K562 (cell line): Measurements from ENCODE around the gene PREB. TPM values are rescaled to one million over a fixed set of nuclear protein-coding genes. Genes with fewer than 3 reads are reported as not detected.

Experiments
- ATAC-seq: fragments of 200-7000 bp; cut with Tn5 transposase; 3 replicates; pipeline ENCODE4 v1.9.1; 2020; ENCODE audit warnings: moderate library complexity
- BruUV-seq: library from RNA; stranded (reverse); fragments of 400-500 nt; replicated peaks from 2 replicates; lab custom pipeline; 2021; lab: Mats Ljungman, UMichigan
- CTCF ChIA-PET: fragments of 300-600 bp; formaldehyde crosslinking; extraction: SDS; loops from one replicate; lab custom pipeline; 2021; ENCODE audit warnings: low intra/inter-chr PET ratio; lab: Yijun Ruan, JAX
- POLR2A ChIA-PET: fragments of 300-600, 350-650 bp; sonication (Branson Sonifier 250); formaldehyde crosslinking; extraction: SDS; loops from one replicate; lab custom pipeline; 2021; ENCODE audit warnings: antibody characterized with exemption, inconsistent platforms; lab: Yijun Ruan, JAX
- DNase-seq, 4 experiments: peaks; one replicate each; pipeline versions ENCODE4 v3.0.0 to v3.0.0-alpha.2; 2011 to 2018; ENCODE audit warnings: low spot score in 3 of 4, mixed read lengths in 3 of 4; ENCODE audit errors: extremely low read depth in 1 of 4
- FAIRE-seq: peaks from 2 replicates; lab custom pipeline; 2011; peaks lifted over from hg19 to GRCh38; lab: Jason Lieb, UNC
- H2AFZ ChIP-seq: 2 replicates; pipeline ENCODE4 v1.6.0; 2011; ENCODE audit warnings: low read depth, low read length, control low read depth, inconsistent platforms
- H3K27ac ChIP-seq: fragments of 200-600 bp; 3 replicates; pipeline ENCODE4 v1.8.0; 2011; ENCODE audit warnings: low read depth, mild to moderate bottlenecking, control low read depth, inconsistent platforms, low read length, moderate library complexity, mixed read lengths; ENCODE audit errors: extremely low read depth
- H3K27me3 ChIP-seq, 2 experiments: fragments of 300-600 bp in 1 of 2; 2 replicates in 1 of 2; 3 replicates in 1 of 2; pipeline versions ENCODE4 v1.6.0 to v1.8.0; 2011; ENCODE audit warnings: inconsistent platforms in 2 of 2, low read length in 2 of 2, mild to moderate bottlenecking in 1 of 2, mixed read lengths in 1 of 2, moderate library complexity in 1 of 2; ENCODE audit not compliant: control insufficient read depth in 2 of 2, insufficient read depth in 2 of 2
- H3K36me3 ChIP-seq: fragments of 300-600 bp; 3 replicates; pipeline ENCODE4 v1.8.0; 2011; ENCODE audit warnings: mild to moderate bottlenecking, low read length, inconsistent platforms; ENCODE audit not compliant: control insufficient read depth, insufficient read depth
- H3K4me1 ChIP-seq, 2 experiments: fragments of 200-600 bp in 1 of 2; replicated peaks in 1 of 2; 2 replicates in 1 of 2; 3 replicates in 1 of 2; pipeline versions ENCODE4 v1.5.1 to v1.8.0; 2011; ENCODE audit warnings: inconsistent platforms in 2 of 2, low read length in 2 of 2, mild to moderate bottlenecking in 1 of 2, mixed read lengths in 1 of 2, moderate library complexity in 1 of 2; ENCODE audit not compliant: control insufficient read depth in 2 of 2, insufficient read depth in 2 of 2
- H3K4me2 ChIP-seq: 2 replicates; pipeline ENCODE4 v1.6.1; 2011; ENCODE audit warnings: low read length, control low read depth, inconsistent platforms, mixed read lengths; ENCODE audit not compliant: insufficient read depth
- H3K4me3 ChIP-seq: fragments of 200-600 bp; sonication (generic), shearing (Covaris generic); 2 replicates; pipeline ENCODE4 v1.5.1; 2016; ENCODE audit warnings: control low read depth, inconsistent platforms
- H3K79me2 ChIP-seq: fragments of 200-600 bp; 3 replicates; pipeline ENCODE4 v1.8.0; 2011; ENCODE audit warnings: low read length, inconsistent platforms; ENCODE audit not compliant: control insufficient read depth, insufficient read depth
- H3K9ac ChIP-seq, 2 experiments: 2 replicates each; pipeline versions ENCODE4 v1.6.0 to v1.6.1; 2011; ENCODE audit warnings: low read depth in 2 of 2, low read length in 2 of 2, control low read depth in 1 of 2, inconsistent platforms in 1 of 2, mild to moderate bottlenecking in 1 of 2, mixed read lengths in 1 of 2; ENCODE audit not compliant: insufficient read depth in 1 of 2
- H3K9me1 ChIP-seq: one replicate; pipeline ENCODE4 v1.6.0; 2011; ENCODE audit warnings: inconsistent platforms, mild to moderate bottlenecking, low read length, moderate library complexity; ENCODE audit not compliant: control insufficient read depth, insufficient read depth
- H3K9me3 ChIP-seq: replicated peaks from 2 replicates; pipeline ENCODE4 v1.5.1; 2011; ENCODE audit warnings: low read depth, low read length, inconsistent platforms; ENCODE audit not compliant: control insufficient read depth, insufficient read depth
- H4K20me1 ChIP-seq: replicated peaks from 2 replicates; pipeline ENCODE4 v1.6.1; 2011; ENCODE audit warnings: low read length, inconsistent platforms, mixed read lengths; ENCODE audit not compliant: control insufficient read depth, insufficient read depth
- BCL6 ChIP-seq: fragments of 250-450 bp; sonication (Bioruptor Pico); IDR thresholded peaks from 2 replicates; pipeline ENCODE4 v1.4.0; 2020
- ERF ChIP-seq: fragments of 450-650 bp; formaldehyde crosslinking; IDR thresholded peaks from 2 replicates; pipeline ENCODE4 v1.4.0; 2020; ENCODE audit warnings: mild to moderate bottlenecking, mixed read lengths
- HSF4 ChIP-seq: fragments of 250-450 bp; sonication (Bioruptor Pico); IDR thresholded peaks from 2 replicates; pipeline ENCODE4 v2.1.2; 2022; ENCODE audit warnings: mild to moderate bottlenecking, moderate library complexity, borderline replicate concordance
- MECOM ChIP-seq: fragments of 250-450 bp; sonication (Bioruptor Pico); IDR thresholded peaks from 2 replicates; pipeline ENCODE4 v1.8.0; 2022; ENCODE audit warnings: inconsistent platforms
- MTF1 ChIP-seq: fragments of 250-450 bp; sonication (Bioruptor Pico); IDR thresholded peaks from 2 replicates; pipeline ENCODE4 v1.9.0; 2021; ENCODE audit warnings: moderate library complexity, mild to moderate bottlenecking, inconsistent platforms, borderline replicate concordance
- NR0B1 ChIP-seq: fragments of 450-650 bp; IDR thresholded peaks from one replicate; pipeline ENCODE4 v1.6.1; 2018; ENCODE audit warnings: mild to moderate bottlenecking, moderate library complexity; ENCODE audit not compliant: partially characterized antibody
- SMAD2 ChIP-seq: fragments of 150-350 bp; IDR thresholded peaks from 2 replicates; pipeline ENCODE4 v1.6.1; 2014; ENCODE audit warnings: low read depth, mild to moderate bottlenecking, low read length
- SMAD4 ChIP-seq: fragments of 250-450 bp; sonication (Bioruptor Pico); conservative IDR thresholded peaks from 2 replicates; pipeline ENCODE4 v1.8.0; 2021; ENCODE audit warnings: inconsistent platforms, mild to moderate bottlenecking, moderate library complexity
- STAG1 ChIP-seq: sonication (generic); formaldehyde crosslinking; IDR thresholded peaks from 2 replicates; pipeline ENCODE4 v1.5.0; 2020; ENCODE audit warnings: missing genetic modification reagents, borderline replicate concordance
- TAL1 ChIP-seq: fragments of 450-650 bp; IDR thresholded peaks from 2 replicates; pipeline ENCODE4 v1.6.1; 2016; ENCODE audit warnings: mild to moderate bottlenecking
- TEAD4 ChIP-seq, 2 experiments: sonication (generic) in 1 of 2; formaldehyde crosslinking in 1 of 2; IDR thresholded peaks; 2 replicates each; pipeline versions ENCODE4 v1.6.1 to v1.8.0; 2012 to 2022; ENCODE audit warnings: borderline replicate concordance in 1 of 2, inconsistent platforms in 1 of 2, low read length in 1 of 2, mild to moderate bottlenecking in 1 of 2, missing genetic modification reagents in 1 of 2
- ZBTB17 ChIP-seq: fragments of 450-650 bp; formaldehyde crosslinking; IDR thresholded peaks from 2 replicates; pipeline ENCODE4 v1.4.0; 2020; ENCODE audit warnings: mild to moderate bottlenecking
- ZNF263 ChIP-seq: sonication (generic); formaldehyde crosslinking; IDR thresholded peaks from 2 replicates; pipeline ENCODE4 v1.8.0; 2022; ENCODE audit warnings: mild to moderate bottlenecking, missing genetic modification reagents, borderline replicate concordance
- ZNF668 ChIP-seq: fragments of 250-450 bp; sonication (Bioruptor Pico); IDR thresholded peaks from 2 replicates; pipeline ENCODE4 v1.8.0; 2022; ENCODE audit warnings: mild to moderate bottlenecking, inconsistent platforms
- ZNF79 ChIP-seq: fragments of 250-450 bp; sonication (Bioruptor Pico); IDR thresholded peaks from 2 replicates; pipeline ENCODE4 v1.4.0; 2020; ENCODE audit warnings: low read depth, mild to moderate bottlenecking, moderate library complexity
- WGBS: fragments of 100-300 bp; shearing (Covaris generic); methylation state at CpG from one replicate; pipeline ENCODE4 v1.1.6; 2016; ENCODE audit warnings: low coverage, mixed read lengths; ENCODE audit not compliant: insufficient coverage; ENCODE audit errors: missing lambda C conversion rate; 5-methylcytosine and 5-hydroxymethylcytosine counted together
- in situ Hi-C: fragments of 300-500 bp; cut with MboI; formaldehyde crosslinking; loops from 4 replicates; pipeline ENCODE4 v1.15.0; 2018; ENCODE audit warnings: inconsistent platforms, mixed read lengths
- intact Hi-C: fragments of 100-400 bp; cut with micrococcal nuclease; formaldehyde crosslinking; loops from 2 replicates; pipeline ENCODE4 v1.14.2; 2022
- polyA plus RNA-seq, 8 experiments: library from polyadenylated mRNA; depleted of rRNA in 4 of 8; stranded (reverse) in 5 of 8; unstranded in 3 of 8; fragments of >200 nt; fragmentation: Nextera tagmentation in 2 of 8; fragmentation: Illumina TruSeq in 1 of 8; extraction: Ambion mirVana in 2 of 8; extraction: Trizol in 1 of 8; gene quantifications; 2 replicates each; pipeline versions ENCODE4 v1.2.1 to v1.2.3, GENCODE V29; 2011 to 2014; ENCODE audit warnings: inconsistent platforms in 1 of 8, missing spikeins in 1 of 8
- total RNA-seq, 7 experiments: library from RNA; depleted of rRNA in 6 of 7; stranded (reverse); fragments of >200 nt in 6 of 7; fragmentation: Illumina TruSeq in 2 of 7; extraction: Trizol in 2 of 7; gene quantifications; 2 replicates each; pipeline versions ENCODE4 v1.2.1 to v1.2.3, GENCODE V29; 2011 to 2021; ENCODE audit warnings: low replicate concordance in 1 of 7
- TF ChIP-seq, protein P1 (sequence below): fragments of 450-650 bp; formaldehyde crosslinking; IDR thresholded peaks from 2 replicates; pipeline ENCODE4 v1.4.0; 2020; ENCODE audit warnings: mild to moderate bottlenecking, moderate library complexity

PREB gene
- total and polyA plus RNA-seq, 9 of the 15 experiments (the other 6 are each of a cell fraction or from before 2014, with no cell fraction given) = 35.1 to 84.2 (median 67.2) TPM

DNA sequence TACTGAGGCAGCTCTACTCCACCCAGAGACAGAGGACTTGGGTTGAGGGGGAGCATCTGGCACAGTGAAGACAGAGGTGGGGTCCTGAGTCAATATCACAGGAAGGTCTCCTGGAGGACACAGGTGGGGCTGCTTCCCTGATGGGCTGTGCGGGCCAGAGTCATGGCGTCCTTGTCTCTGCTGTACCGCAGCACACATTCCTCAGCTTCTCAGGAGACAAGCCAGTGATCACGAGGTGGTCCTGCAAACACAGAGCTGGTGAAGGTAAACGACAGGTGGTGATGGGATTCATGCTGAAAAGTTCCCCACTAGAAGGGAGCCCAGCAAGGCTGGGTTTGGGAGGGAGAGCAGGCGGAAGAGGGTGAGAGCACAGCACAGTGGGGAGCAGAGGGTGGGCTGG is 24.0 kb upstream of the PREB start:
- H3K27ac ChIP-seq = no peak overlapping the region
- H3K4me2 ChIP-seq = no peak overlapping the region
- BruUV-seq = no TSS peak
- H3K4me1 ChIP-seq = peaks cover 0 to 13% of the 10 kb centered on the region in 2 experiments; a peak in 3 of 5 replicates
- no peaks in the 10 kb centered on the region for H3K36me3 ChIP-seq
- no peaks in the 10 kb centered on the region for H4K20me1 ChIP-seq
- CTCF ChIA-PET = no interaction called here
- H3K79me2 ChIP-seq = no peaks in the 10 kb centered on the region
- in situ Hi-C loops = no loop called here
- H3K9ac ChIP-seq = peak overlapping the region in 1 of 2 experiments; percentile 57; a peak in 2 of 4 replicates
- ATAC-seq = 0 out of 3 replicates have a peak, but pooled peaks have one; percentile 12
- no peaks in the 10 kb centered on the region for H3K9me1 ChIP-seq
- H3K9me3 ChIP-seq = no peaks in the 10 kb centered on the region
- TF ChIP-seq STAG1 (CRISPR knock-in tag) (no peak), ZNF668 (CRISPR knock-in tag) (no peak), SMAD4 (CRISPR knock-in tag) (no peak), BCL6 (CRISPR knock-in tag) (no peak), ZNF79 (CRISPR knock-in tag) (no peak), TAL1 (no peak), ZBTB17 (CRISPR knock-in tag) (no peak), ERF (CRISPR knock-in tag) (no peak), MECOM (CRISPR knock-in tag) (no peak), HSF4 (CRISPR knock-in tag) (no peak), ZNF263 (no peak), NR0B1 (no peak), SMAD2 (no peak), TEAD4 (IDR thresholded peaks at IDR 0.05; ENCODE audit: low read length) (no peak), TEAD4 (CRISPR knock-in tag; IDR thresholded peaks at IDR 0.05; ENCODE audit: borderline replicate concordance) (no peak), MTF1 (CRISPR knock-in tag) (no peak)
- TF ChIP-seq, protein P1, sequence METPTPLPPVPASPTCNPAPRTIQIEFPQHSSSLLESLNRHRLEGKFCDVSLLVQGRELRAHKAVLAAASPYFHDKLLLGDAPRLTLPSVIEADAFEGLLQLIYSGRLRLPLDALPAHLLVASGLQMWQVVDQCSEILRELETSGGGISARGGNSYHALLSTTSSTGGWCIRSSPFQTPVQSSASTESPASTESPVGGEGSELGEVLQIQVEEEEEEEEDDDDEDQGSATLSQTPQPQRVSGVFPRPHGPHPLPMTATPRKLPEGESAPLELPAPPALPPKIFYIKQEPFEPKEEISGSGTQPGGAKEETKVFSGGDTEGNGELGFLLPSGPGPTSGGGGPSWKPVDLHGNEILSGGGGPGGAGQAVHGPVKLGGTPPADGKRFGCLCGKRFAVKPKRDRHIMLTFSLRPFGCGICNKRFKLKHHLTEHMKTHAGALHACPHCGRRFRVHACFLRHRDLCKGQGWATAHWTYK (CRISPR knock-in tag) = no peak
- TF ChIP-seq, all 486 proteins: peak for 0
- Histone ChIP-seq H3K27me3 (no peaks in the 10 kb centered on the region), H3K4me3 (no peak overlapping the region), H2AFZ (peak overlapping the region; percentile 19; the same call in 1 of the 2 replicates)
- POLR2A ChIA-PET = interaction anchor here (1.0 to 1.6 kb wide), 2 partner anchors 18 to 120 kb away, joined by 4 to 5 read pairs; no protein-coding TSS in a partner anchor
- 51% methylated on average over 6 of the region's 6 CpGs for WGBS
- intact Hi-C loops = no loop called here
- no peak for DNase-seq
- no peak for FAIRE-seq
